ENCODE data around the gene RTL9.

RTL9 gene

DNA sequence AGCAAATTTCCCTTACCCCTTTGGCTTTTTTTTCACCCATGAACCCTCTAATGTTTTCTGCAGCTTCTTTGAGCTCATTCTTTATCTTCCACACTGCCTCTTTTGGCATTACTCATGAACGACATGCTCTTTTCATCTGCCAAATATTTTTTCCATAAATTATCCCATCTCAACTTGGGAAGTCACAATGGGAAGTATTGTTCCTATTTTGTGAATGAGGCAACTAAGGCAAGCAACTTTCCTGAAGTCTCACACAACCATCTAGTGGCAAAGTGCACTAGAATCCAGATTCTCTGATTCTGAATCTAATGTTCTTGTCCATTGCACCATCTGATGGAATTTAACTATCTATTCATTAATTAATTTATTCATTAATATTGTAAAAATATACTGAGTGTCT is 625 bp downstream of the RTL9 start:
- intact Hi-C loops (cut with DNase I; ENCODE audit: low total_unique reads): no loop called here
- TF ChIP-seq, protein P1, sequence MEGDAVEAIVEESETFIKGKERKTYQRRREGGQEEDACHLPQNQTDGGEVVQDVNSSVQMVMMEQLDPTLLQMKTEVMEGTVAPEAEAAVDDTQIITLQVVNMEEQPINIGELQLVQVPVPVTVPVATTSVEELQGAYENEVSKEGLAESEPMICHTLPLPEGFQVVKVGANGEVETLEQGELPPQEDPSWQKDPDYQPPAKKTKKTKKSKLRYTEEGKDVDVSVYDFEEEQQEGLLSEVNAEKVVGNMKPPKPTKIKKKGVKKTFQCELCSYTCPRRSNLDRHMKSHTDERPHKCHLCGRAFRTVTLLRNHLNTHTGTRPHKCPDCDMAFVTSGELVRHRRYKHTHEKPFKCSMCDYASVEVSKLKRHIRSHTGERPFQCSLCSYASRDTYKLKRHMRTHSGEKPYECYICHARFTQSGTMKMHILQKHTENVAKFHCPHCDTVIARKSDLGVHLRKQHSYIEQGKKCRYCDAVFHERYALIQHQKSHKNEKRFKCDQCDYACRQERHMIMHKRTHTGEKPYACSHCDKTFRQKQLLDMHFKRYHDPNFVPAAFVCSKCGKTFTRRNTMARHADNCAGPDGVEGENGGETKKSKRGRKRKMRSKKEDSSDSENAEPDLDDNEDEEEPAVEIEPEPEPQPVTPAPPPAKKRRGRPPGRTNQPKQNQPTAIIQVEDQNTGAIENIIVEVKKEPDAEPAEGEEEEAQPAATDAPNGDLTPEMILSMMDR (IDR thresholded peaks at IDR 0.05): no peak
- no peak for DNase-seq

DNA sequence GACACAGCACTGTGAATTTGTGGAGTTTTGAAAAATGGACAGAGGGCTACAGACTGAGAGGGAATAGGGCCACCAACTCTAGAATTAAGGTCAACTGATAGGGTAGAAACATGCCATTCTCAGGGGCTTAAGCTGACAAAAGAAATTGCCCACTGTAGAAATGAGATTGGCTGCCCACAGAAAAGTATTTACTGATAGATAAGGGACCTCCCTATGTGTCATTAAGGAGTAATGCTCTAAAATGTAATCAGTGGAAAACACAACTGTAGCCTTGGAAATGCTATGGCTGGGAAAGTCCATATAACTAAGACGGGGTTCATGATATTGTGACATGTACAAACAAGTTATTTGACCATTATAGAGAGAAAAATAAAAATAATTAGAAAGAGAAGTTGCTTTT is 4.6 kb downstream of the RTL9 start:
- H3K9me3 ChIP-seq: no peaks in the 10 kb centered on the region
- no peak for DNase-seq
- no peaks in the 10 kb centered on the region for H3K27me3 ChIP-seq
- no peak overlapping the region for H3K27ac ChIP-seq
- intact Hi-C loops (cut with DNase I; ENCODE audit: low total_unique reads): no loop called here
- H3K4me1 ChIP-seq: no peaks in the 10 kb centered on the region
- no peak overlapping the region for H3K4me3 ChIP-seq
- TF ChIP-seq, protein P1 (IDR thresholded peaks at IDR 0.05): no peak
- no peaks in the 10 kb centered on the region for H3K36me3 ChIP-seq

More for the DNA sequence above, 625 bp downstream of the RTL9 start:
- Histone ChIP-seq H3K27ac (no peak overlapping the region), H3K9me3 (no peaks in the 10 kb centered on the region), H3K4me1 (no peaks in the 10 kb centered on the region), H3K36me3 (no peaks in the 10 kb centered on the region), H3K27me3 (no peaks in the 10 kb centered on the region), H3K4me3 (no peak overlapping the region)

DNA sequence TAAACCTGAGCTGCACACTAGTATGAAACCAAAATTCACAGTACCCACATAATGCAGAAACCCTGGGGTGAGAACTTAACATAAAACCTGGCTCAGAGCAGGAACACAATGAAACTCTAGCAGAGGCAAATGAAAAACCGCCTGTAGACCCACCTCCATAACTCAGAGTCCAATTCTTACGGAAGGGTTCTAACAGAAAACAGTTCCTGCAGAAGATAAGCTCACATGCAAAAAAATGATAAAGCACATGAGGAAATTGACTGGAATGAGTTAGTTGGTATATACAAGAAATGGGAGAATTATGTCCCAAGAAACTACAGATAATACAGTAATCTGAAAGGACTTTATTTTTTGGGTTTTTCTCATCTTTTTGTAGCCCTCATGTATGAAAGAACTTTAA is 14.7 kb downstream of the RTL9 start:
- no peaks in the 10 kb centered on the region for H3K27me3 ChIP-seq
- no peak overlapping the region for H3K4me3 ChIP-seq
- no peaks in the 10 kb centered on the region for H3K36me3 ChIP-seq
- DNase-seq: no peak
- H3K9me3 ChIP-seq: no peaks in the 10 kb centered on the region
- TF ChIP-seq, protein P1 (IDR thresholded peaks at IDR 0.05): no peak
- intact Hi-C loops (cut with DNase I; ENCODE audit: low total_unique reads): no loop called here
- no peaks in the 10 kb centered on the region for H3K4me1 ChIP-seq
- no peak overlapping the region for H3K27ac ChIP-seq

DNA sequence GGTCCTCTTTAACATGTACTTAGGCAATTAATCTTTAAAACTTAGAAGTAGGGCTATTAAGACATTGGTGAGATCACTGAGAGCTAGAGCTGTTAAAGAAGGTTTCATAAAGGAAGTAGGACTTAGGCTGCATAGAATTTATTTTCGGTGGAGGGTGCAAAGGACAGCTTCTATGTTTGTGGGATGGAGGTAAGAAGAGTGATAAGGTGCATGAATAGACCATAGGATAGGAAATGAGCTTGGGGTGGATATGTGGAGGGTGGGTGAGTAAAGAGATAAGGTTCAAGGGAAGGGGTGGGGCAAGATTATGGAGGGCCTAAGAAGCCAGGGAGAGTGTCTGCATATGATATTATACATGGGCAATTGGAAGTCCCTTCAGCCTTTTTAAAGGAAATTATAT is 15.9 kb downstream of the RTL9 start:
- Histone ChIP-seq H3K4me3 (no peak overlapping the region), H3K36me3 (no peaks in the 10 kb centered on the region), H3K27me3 (no peaks in the 10 kb centered on the region), H3K4me1 (no peaks in the 10 kb centered on the region), H3K27ac (no peak overlapping the region), H3K9me3 (no peaks in the 10 kb centered on the region)
- intact Hi-C loops (cut with DNase I; ENCODE audit: low total_unique reads): no loop called here
- TF ChIP-seq, protein P1 (IDR thresholded peaks at IDR 0.05): no peak
- DNase-seq: no peak

DNA sequence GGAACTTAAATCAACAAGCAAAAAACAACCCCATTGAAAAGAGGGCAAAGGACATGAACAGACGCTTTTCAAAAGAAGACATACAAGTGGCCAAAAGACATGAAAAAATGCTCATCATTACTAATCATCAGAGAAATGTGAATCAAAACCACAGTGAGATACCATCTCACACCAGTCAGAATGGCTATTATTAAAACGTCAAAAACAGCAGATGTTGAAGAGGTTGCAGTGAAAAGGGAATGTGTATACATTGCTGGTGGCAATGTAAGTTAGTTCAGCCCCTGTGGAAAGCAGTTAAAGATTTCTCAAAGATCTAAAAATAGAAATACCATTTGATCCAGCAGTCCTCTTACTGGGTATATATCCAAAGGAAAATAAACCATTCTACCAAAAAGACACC is 22.6 kb downstream of the RTL9 start:
- no peak for DNase-seq
- intact Hi-C loops (cut with DNase I; ENCODE audit: low total_unique reads): no loop called here
- Histone ChIP-seq H3K27ac (no peak overlapping the region), H3K36me3 (no peaks in the 10 kb centered on the region), H3K27me3 (no peaks in the 10 kb centered on the region), H3K4me3 (no peak overlapping the region), H3K9me3 (no peaks in the 10 kb centered on the region), H3K4me1 (peaks cover 0 to 4% (median 0%) of the 10 kb centered on the region in 4 donors)
- TF ChIP-seq, protein P1 (IDR thresholded peaks at IDR 0.05): no peak

DNA sequence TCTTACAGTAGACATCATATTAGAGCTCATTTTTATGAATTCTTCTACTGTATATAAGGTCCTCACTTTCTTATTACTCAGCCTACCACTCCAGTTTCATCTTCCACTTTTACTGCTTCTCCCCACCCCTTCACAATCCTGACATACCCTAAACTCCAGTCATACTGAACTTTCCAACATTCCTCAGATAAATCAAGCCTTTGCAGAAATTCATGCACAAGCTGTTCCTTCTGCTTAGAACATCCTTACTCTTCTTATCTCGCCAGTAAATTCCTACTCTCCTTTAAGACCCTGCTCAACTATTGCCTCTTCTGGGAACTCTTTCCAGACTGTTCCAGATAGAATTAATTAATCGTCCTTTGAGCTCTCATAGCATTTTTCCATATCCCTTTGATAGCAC is 24.8 kb downstream of the RTL9 start:
- Histone ChIP-seq H3K9me3 (no peaks in the 10 kb centered on the region), H3K27ac (no peak overlapping the region), H3K36me3 (no peaks in the 10 kb centered on the region), H3K4me3 (no peak overlapping the region), H3K27me3 (no peaks in the 10 kb centered on the region), H3K4me1 (peaks cover 0 to 4% (median 0%) of the 10 kb centered on the region in 4 donors)
- intact Hi-C loops (cut with DNase I; ENCODE audit: low total_unique reads): no loop called here
- no peak for DNase-seq
- TF ChIP-seq, protein P1 (IDR thresholded peaks at IDR 0.05): no peak

Measured in tibial artery (tissue), 4 donors.